ENCODE measurements around the gene MYH13.

MYH13 gene

GRCh38 chr17:10271106-10271562, 101.7 kb downstream of the MYH13 start:
- Histone ChIP-seq H3K4me2 (ENCODE audit: low read length) (no peak overlapping the region), H3K27ac (no peak overlapping the region), H3K9ac (no peak overlapping the region), H3K27me3 (ENCODE audit: control insufficient read depth, insufficient read depth, low read length) (no peaks in the 10 kb centered on the region), H2AFZ (no peak overlapping the region), H3K4me1 (no peaks in the 10 kb centered on the region), H3K36me3 (ENCODE audit: control insufficient read depth, insufficient read depth, low read length) (no peaks in the 10 kb centered on the region), H3K79me2 (no peaks in the 10 kb centered on the region), H3K4me3 (ENCODE audit: low read depth, low read length) (no peak overlapping the region), H3K9me3 (ENCODE audit: control insufficient read depth, low read length) (no peaks in the 10 kb centered on the region)
- TF ChIP-seq CTCF (IDR thresholded peaks at IDR 0.05), result no peak

GRCh38 chr17:10270258-10270657, 102.5 kb downstream of the MYH13 start:
- H2AFZ ChIP-seq, result no peak overlapping the region
- H3K4me2 ChIP-seq (ENCODE audit: low read length), result no peak overlapping the region
- H3K79me2 ChIP-seq, result no peaks in the 10 kb centered on the region
- no peaks in the 10 kb centered on the region for H3K27me3 ChIP-seq (ENCODE audit: control insufficient read depth, insufficient read depth, low read length)
- no peaks in the 10 kb centered on the region for H3K9me3 ChIP-seq (ENCODE audit: control insufficient read depth, low read length)
- H3K27ac ChIP-seq, result no peak overlapping the region
- no peaks in the 10 kb centered on the region for H3K36me3 ChIP-seq (ENCODE audit: control insufficient read depth, insufficient read depth, low read length)
- no peak for TF ChIP-seq CTCF (IDR thresholded peaks at IDR 0.05)
- no peaks in the 10 kb centered on the region for H3K4me1 ChIP-seq
- no peak overlapping the region for H3K4me3 ChIP-seq (ENCODE audit: low read depth, low read length)
- no peak overlapping the region for H3K9ac ChIP-seq

GRCh38 chr17:10268005-10268404, 104.8 kb downstream of the MYH13 start:
- Histone ChIP-seq H3K4me3 (ENCODE audit: low read depth, low read length) (no peak overlapping the region), H3K27ac (no peak overlapping the region), H3K4me1 (no peaks in the 10 kb centered on the region), H3K36me3 (ENCODE audit: control insufficient read depth, insufficient read depth, low read length) (no peaks in the 10 kb centered on the region), H3K4me2 (ENCODE audit: low read length) (no peak overlapping the region), H3K9me3 (ENCODE audit: control insufficient read depth, low read length) (no peaks in the 10 kb centered on the region), H3K27me3 (ENCODE audit: control insufficient read depth, insufficient read depth, low read length) (no peaks in the 10 kb centered on the region), H3K79me2 (no peaks in the 10 kb centered on the region), H2AFZ (no peak overlapping the region), H3K9ac (no peak overlapping the region)
- TF ChIP-seq CTCF (IDR thresholded peaks at IDR 0.05), result no peak

GRCh38 chr17:10266296-10266876, 106.4 kb downstream of the MYH13 start:
- Histone ChIP-seq H3K27ac (no peak overlapping the region), H3K9me3 (ENCODE audit: control insufficient read depth, low read length) (no peaks in the 10 kb centered on the region)

More at GRCh38 chr17:10266296-10266876, 106.4 kb downstream of the MYH13 start:
- no peaks in the 10 kb centered on the region for H3K27me3 ChIP-seq (ENCODE audit: control insufficient read depth, insufficient read depth, low read length)
- no peaks in the 10 kb centered on the region for H3K79me2 ChIP-seq
- H3K9ac ChIP-seq, result no peak overlapping the region
- no peaks in the 10 kb centered on the region for H3K36me3 ChIP-seq (ENCODE audit: control insufficient read depth, insufficient read depth, low read length)
- H2AFZ ChIP-seq, result no peak overlapping the region
- H3K4me3 ChIP-seq (ENCODE audit: low read depth, low read length), result no peak overlapping the region
- H3K4me1 ChIP-seq, result no peaks in the 10 kb centered on the region
- TF ChIP-seq CTCF (IDR thresholded peaks at IDR 0.05), result no peak
- H3K4me2 ChIP-seq (ENCODE audit: low read length), result no peak overlapping the region
